Type B pancreatic cell (in vitro differentiated cells): ENCODE results near the gene TCF7L2. TPM values are rescaled to one million over a fixed set of nuclear protein-coding genes. Genes with fewer than 3 reads are reported as not detected.

Experiments used
- DNase-seq: peaks from one replicate; pipeline ENCODE4 v3.0.0; 2021; ENCODE audit warnings: mixed read lengths; ENCODE audit not compliant: unreplicated experiment; ENCODE audit errors: extremely low spot score
- H3K27ac Mint-ChIP-seq: 2 replicates; pipeline ENCODE4 v1.8.0; 2021; ENCODE audit warnings: mild to moderate bottlenecking, mixed read lengths
- H3K27me3 Mint-ChIP-seq: 2 replicates; pipeline ENCODE4 v1.8.0; 2021; ENCODE audit warnings: mixed read lengths
- H3K36me3 Mint-ChIP-seq: 2 replicates; pipeline ENCODE4 v1.8.0; 2021; ENCODE audit warnings: mixed read lengths
- H3K4me1 Mint-ChIP-seq: one replicate; pipeline ENCODE4 v1.8.0; 2021; ENCODE audit warnings: mixed read lengths; ENCODE audit not compliant: unreplicated experiment
- H3K4me3 Mint-ChIP-seq: 2 replicates; pipeline ENCODE4 v1.8.0; 2021; ENCODE audit warnings: mild to moderate bottlenecking, mixed read lengths
- H3K9me3 Mint-ChIP-seq: 2 replicates; pipeline ENCODE4 v1.8.0; 2021; ENCODE audit warnings: mixed read lengths
- total RNA-seq: library from RNA; stranded (reverse); gene quantifications from 2 replicates; pipeline ENCODE4 v1.2.1, GENCODE V29; 2021; ENCODE audit warnings: low replicate concordance
- TF ChIP-seq, protein P1 (sequence below): fragments of 200-600 bp; sonication (generic); conservative IDR thresholded peaks from 2 replicates; pipeline ENCODE4 v1.5.0; 2021; ENCODE audit warnings: antibody characterized with exemption, mild to moderate bottlenecking

TCF7L2 gene
- total RNA-seq, 1 donor from 2014 or later, result 39.7 TPM

GRCh38 chr10:113073549-113074189, 123.6 kb downstream of the TCF7L2 start:
- Mint-ChIP-seq H3K27ac (peak overlapping the region; percentile 90), H3K9me3 (peaks cover 5% of the 10 kb centered on the region), H3K27me3 (no peaks in the 10 kb centered on the region), H3K4me3 (peak overlapping the region; percentile 47), H3K4me1 (peaks cover 29% of the 10 kb centered on the region), H3K36me3 (peaks cover 18% of the 10 kb centered on the region)
- TF ChIP-seq, protein P1, sequence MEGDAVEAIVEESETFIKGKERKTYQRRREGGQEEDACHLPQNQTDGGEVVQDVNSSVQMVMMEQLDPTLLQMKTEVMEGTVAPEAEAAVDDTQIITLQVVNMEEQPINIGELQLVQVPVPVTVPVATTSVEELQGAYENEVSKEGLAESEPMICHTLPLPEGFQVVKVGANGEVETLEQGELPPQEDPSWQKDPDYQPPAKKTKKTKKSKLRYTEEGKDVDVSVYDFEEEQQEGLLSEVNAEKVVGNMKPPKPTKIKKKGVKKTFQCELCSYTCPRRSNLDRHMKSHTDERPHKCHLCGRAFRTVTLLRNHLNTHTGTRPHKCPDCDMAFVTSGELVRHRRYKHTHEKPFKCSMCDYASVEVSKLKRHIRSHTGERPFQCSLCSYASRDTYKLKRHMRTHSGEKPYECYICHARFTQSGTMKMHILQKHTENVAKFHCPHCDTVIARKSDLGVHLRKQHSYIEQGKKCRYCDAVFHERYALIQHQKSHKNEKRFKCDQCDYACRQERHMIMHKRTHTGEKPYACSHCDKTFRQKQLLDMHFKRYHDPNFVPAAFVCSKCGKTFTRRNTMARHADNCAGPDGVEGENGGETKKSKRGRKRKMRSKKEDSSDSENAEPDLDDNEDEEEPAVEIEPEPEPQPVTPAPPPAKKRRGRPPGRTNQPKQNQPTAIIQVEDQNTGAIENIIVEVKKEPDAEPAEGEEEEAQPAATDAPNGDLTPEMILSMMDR, result no peak
- DNase-seq, result no peak

DNA sequence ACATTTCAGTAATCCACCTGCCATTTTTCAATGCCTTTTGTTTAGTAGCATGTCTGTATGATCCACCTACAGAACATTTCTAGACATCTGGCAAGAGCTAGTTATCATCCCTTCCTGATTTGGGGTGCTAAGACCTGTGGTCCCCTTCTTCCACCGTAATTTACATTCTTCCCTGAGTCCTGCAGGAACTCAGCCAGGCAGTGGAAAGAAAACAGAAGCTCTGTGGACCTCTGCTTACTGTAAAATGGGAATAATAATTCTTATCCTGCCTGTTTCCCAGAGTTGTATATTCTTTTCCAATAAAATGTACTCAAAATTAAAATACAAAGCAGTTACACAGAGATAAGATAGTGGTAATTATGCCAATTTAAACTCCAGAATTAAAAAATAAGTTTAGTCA, 126.9 kb downstream of the TCF7L2 start:
- no peaks in the 10 kb centered on the region for H3K9me3 Mint-ChIP-seq
- H3K4me1 Mint-ChIP-seq, result peaks cover 40% of the 10 kb centered on the region
- H3K4me3 Mint-ChIP-seq, result no peak overlapping the region
- TF ChIP-seq, protein P1, result no peak
- DNase-seq, result no peak
- H3K36me3 Mint-ChIP-seq, result peaks cover 9% of the 10 kb centered on the region
- H3K27me3 Mint-ChIP-seq, result no peaks in the 10 kb centered on the region
- H3K27ac Mint-ChIP-seq, result no peak overlapping the region

GRCh38 chr10:113078282-113078907, 128.3 kb downstream of the TCF7L2 start:
- H3K4me3 Mint-ChIP-seq, result no peak overlapping the region
- H3K9me3 Mint-ChIP-seq, result no peaks in the 10 kb centered on the region
- H3K4me1 Mint-ChIP-seq, result peaks cover 36% of the 10 kb centered on the region
- no peak for DNase-seq
- no peaks in the 10 kb centered on the region for H3K27me3 Mint-ChIP-seq
- peaks cover 9% of the 10 kb centered on the region for H3K36me3 Mint-ChIP-seq
- TF ChIP-seq, protein P1, result no peak
- no peak overlapping the region for H3K27ac Mint-ChIP-seq

DNA sequence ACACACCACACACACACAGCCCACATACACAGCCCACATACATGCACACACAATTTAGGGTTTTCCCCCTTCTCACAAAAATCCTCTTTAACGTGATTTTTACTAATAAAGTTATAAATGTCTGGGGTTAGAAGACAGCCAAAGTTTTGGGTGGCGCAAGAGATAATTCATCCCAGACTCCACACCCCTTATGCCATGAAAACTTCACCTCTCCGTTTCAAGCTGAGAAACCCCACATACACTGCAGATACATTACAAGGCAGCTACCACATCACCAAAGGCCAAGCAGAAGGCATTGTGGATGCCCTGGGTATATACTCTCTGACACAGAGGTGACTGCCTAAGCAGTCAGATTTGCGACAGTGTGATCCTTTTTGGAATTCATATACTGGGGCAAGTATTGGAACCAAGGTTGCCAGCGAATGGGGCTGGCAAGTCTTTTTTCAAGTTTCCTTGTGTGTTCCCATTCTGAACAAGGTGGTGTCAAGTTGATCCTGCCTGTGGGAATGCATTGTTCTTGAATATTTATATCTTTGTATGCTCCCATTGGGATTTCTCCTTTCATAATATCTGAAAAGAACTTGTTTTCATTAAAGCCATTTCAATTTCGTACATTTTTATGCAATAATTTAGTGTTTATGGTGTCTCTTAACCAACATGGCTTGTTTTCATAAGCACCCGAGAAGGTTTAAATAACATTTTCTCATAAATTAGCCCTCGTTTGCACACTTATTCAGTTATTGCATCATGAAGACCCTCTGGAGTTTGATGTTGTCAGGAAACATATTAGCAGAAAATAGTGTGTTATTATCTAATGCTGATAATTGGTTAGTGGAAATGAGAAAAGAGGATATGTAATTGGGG, 130.2 kb downstream of the TCF7L2 start:
- DNase-seq, result no peak
- TF ChIP-seq, protein P1, result no peak
- peaks cover 6% of the 10 kb centered on the region for H3K36me3 Mint-ChIP-seq
- H3K4me3 Mint-ChIP-seq, result no peak overlapping the region
- no peak overlapping the region for H3K27ac Mint-ChIP-seq
- H3K27me3 Mint-ChIP-seq, result no peaks in the 10 kb centered on the region
- peaks cover 22% of the 10 kb centered on the region for H3K4me1 Mint-ChIP-seq
- no peaks in the 10 kb centered on the region for H3K9me3 Mint-ChIP-seq

- no peaks in the 10 kb centered on the region for H3K9me3 Mint-ChIP-seq
- TF ChIP-seq, protein P1, result peak; percentile 29
- no peak for DNase-seq
- H3K27me3 Mint-ChIP-seq, result no peaks in the 10 kb centered on the region
- no peak overlapping the region for H3K27ac Mint-ChIP-seq
- H3K36me3 Mint-ChIP-seq, result peaks cover 9% of the 10 kb centered on the region
- peaks cover 24% of the 10 kb centered on the region for H3K4me1 Mint-ChIP-seq
- H3K4me3 Mint-ChIP-seq, result no peak overlapping the region
Measured at GRCh38 chr10:113080925-113081229, 130.8 kb downstream of the TCF7L2 start.
